Measurements from ENCODE around the gene LACTBL1. TPM values are rescaled to one million over a fixed set of nuclear protein-coding genes. Genes with fewer than 3 reads are reported as not detected.

Gene LACTBL1
- total RNA-seq, 4 donors from 2014 or later = not detected

- TF ChIP-seq, protein P1, sequence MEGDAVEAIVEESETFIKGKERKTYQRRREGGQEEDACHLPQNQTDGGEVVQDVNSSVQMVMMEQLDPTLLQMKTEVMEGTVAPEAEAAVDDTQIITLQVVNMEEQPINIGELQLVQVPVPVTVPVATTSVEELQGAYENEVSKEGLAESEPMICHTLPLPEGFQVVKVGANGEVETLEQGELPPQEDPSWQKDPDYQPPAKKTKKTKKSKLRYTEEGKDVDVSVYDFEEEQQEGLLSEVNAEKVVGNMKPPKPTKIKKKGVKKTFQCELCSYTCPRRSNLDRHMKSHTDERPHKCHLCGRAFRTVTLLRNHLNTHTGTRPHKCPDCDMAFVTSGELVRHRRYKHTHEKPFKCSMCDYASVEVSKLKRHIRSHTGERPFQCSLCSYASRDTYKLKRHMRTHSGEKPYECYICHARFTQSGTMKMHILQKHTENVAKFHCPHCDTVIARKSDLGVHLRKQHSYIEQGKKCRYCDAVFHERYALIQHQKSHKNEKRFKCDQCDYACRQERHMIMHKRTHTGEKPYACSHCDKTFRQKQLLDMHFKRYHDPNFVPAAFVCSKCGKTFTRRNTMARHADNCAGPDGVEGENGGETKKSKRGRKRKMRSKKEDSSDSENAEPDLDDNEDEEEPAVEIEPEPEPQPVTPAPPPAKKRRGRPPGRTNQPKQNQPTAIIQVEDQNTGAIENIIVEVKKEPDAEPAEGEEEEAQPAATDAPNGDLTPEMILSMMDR (IDR thresholded peaks at IDR 0.05; ENCODE audit: low read depth) = no peak
Measured at GRCh38 chr1:23013657-23014056, 41.0 kb upstream of the LACTBL1 start.

DNA sequence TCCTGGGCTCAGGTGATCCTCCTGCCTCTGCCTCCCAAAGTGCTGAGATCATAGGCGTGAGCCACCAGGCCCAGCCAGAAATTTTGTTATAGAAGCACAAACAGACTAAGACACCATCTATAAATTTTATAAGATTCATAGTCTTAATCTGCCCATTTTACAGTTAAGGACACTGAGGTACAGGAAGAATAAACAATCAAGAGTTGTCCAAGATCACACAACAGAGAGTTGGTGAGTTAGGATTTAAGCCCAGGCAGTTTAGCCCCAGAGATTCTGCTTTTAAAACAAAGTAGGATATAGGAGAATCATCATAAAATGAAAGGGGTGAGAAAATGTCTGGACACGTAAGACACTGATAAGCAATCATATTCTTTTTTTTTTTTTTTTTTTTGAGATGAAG is 36.2 kb upstream of the LACTBL1 start:
- TF ChIP-seq, protein P1 (IDR thresholded peaks at IDR 0.05; ENCODE audit: low read depth) = no peak

DNA sequence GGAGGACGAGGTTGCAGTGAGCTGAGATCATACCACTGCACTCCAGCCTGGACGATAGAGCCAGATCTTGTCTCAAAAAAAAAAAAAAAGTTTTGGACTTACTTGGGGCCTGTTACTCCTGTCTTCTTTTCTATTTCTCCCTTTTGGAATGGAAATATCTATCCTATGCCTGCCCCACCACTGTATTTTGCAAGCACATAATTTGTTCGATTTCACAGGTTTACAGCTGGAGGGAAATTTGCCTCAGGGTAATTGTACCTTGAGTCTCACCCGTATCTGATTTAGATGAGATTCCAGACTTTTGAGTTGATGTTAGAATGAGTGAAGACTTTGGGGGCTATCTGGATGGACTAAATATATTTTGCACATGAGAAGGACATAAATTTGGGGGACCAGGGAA is 34.4 kb upstream of the LACTBL1 start:
- TF ChIP-seq, protein P1 (IDR thresholded peaks at IDR 0.05; ENCODE audit: low read depth) = no peak

DNA sequence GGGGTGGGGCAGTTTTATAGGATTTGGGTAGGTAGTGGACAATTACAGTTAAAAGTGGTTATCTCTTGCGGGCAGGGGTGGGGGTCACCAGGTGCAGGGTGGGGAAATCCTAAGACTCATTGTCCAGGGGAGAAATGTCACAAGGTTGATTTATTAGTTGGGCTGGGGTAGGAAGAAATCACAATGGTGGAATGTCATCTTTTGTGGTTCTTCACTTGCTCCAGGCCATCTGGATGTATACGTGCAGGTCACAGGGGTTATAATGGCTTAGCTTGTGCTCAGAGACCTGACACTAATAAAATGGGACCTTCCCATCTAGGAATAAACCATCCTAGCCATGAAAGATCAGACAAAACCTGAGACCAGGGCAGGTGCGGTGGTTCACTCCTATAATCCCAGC is 31.4 kb upstream of the LACTBL1 start:
- TF ChIP-seq, protein P1 (IDR thresholded peaks at IDR 0.05; ENCODE audit: low read depth) = no peak

DNA sequence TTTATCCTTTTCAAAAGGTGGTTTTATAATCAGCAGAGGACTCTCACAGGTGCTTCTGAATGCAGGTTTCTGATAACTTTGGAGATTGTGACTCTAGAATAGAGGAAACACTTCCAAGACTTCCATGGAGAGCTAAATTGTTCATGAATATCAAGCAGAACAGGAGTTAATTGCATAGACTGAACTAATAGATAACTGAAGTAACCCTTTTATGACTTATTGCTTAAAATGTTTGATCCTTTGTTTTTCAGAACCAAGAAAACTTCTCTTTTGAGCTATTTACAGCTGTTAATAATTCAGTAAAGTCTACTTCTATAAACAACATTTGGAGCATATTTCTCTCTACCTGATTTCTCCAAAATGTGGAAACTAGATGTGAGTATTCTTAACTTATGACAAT is 23.1 kb upstream of the LACTBL1 start:
- TF ChIP-seq, protein P1 (IDR thresholded peaks at IDR 0.05; ENCODE audit: low read depth) = no peak

DNA sequence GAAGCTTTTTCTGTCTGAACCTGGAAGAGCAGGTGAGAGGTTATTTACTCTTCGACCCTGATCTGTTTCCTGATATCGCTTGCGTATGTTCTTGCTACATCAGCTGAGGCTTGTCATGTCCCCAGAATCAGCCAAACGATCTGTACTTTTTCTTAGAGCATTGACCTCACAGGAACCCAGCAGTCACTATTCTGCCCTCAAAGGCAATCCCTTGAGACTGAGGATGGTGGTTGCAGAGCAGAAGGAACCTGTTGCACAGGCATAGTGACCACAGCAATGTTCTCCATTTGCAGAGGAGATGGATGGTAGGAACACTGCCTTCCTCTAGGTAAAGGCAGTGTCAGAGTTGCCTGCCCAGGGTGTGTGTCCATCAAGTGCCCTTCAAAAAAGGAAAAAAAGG is 11.3 kb upstream of the LACTBL1 start:
- TF ChIP-seq, protein P1 (IDR thresholded peaks at IDR 0.05; ENCODE audit: low read depth) = no peak

DNA sequence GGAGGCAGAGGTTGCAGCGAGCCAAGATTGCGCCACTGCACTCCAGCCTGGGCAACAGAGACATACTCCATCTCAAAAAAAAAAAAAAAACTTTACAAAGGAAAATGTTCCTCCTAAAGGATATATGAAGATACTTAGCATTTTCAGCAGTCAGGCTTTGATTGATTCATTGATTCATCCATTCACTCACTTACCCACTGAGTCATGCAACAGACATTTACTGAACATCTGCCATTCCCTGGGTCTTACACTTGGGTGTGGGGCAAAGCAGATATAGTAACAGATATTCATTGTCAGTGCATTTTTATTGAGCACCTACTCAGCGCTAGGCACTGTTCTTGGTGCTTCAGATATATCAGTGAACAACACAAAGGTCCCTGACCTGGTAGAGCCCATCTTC is 5.6 kb upstream of the LACTBL1 start:
- TF ChIP-seq, protein P1 (IDR thresholded peaks at IDR 0.05; ENCODE audit: low read depth) = no peak
